ENCODE data around the gene TRABD2B. TPM values are rescaled to one million over a fixed set of nuclear protein-coding genes. Genes with fewer than 3 reads are reported as not detected.

The TRABD2B gene
- total and polyA plus RNA-seq, 2 of the 13 experiments (the other 11 are each of a cell fraction or from before 2014, with no cell fraction given), result 0.04 TPM; not detected in 1

GRCh38 chr1:47913225-47913823 lies 83.9 kb downstream of the TRABD2B start (continued):
- TF ChIP-seq FOXP4 (CRISPR knock-in tag; IDR thresholded peaks at IDR 0.05) (peak; percentile 94), ZNF335 (CRISPR knock-in tag; IDR thresholded peaks at IDR 0.05) (0 out of 2 replicates have a peak, but pooled peaks have one; percentile 55), GATAD1 (CRISPR knock-in tag; IDR thresholded peaks at IDR 0.05) (peak; percentile 37; the same call in 1 of the 2 replicates), SIX1 (CRISPR knock-in tag; IDR thresholded peaks at IDR 0.05; ENCODE audit: borderline replicate concordance) (peak; percentile 82), ZNF280D (CRISPR knock-in tag; IDR thresholded peaks at IDR 0.05) (peak; percentile 62; the same call in 1 of the 2 replicates), PRDM10 (CRISPR knock-in tag; IDR thresholded peaks at IDR 0.05; ENCODE audit: low read depth) (no peak), ZNF639 (CRISPR knock-in tag; conservative IDR thresholded peaks at IDR 0.05) (no peak), TGIF2 (CRISPR knock-in tag; IDR thresholded peaks at IDR 0.05) (no peak), ZNF713 (CRISPR knock-in tag; IDR thresholded peaks at IDR 0.05) (no peak), ZSCAN12 (CRISPR knock-in tag; IDR thresholded peaks at IDR 0.05) (no peak), NCOA5 (CRISPR knock-in tag; IDR thresholded peaks at IDR 0.05) (no peak), ZNF598 (CRISPR knock-in tag; IDR thresholded peaks at IDR 0.05; ENCODE audit: borderline replicate concordance) (no peak), ZNF33B (CRISPR knock-in tag; IDR thresholded peaks at IDR 0.05) (no peak), NAIF1 (CRISPR knock-in tag; IDR thresholded peaks at IDR 0.05; ENCODE audit: borderline replicate concordance) (no peak), SMAD1 (CRISPR knock-in tag; IDR thresholded peaks at IDR 0.05; ENCODE audit: borderline replicate concordance, low read depth) (no peak), CREB1 (IDR thresholded peaks at IDR 0.05) (no peak), CREB1 (CRISPR knock-in tag; IDR thresholded peaks at IDR 0.05) (peak; percentile 82), SMC3 (IDR thresholded peaks at IDR 0.05; ENCODE audit: low read length) (peak; percentile 30; the same call in 1 of the 2 replicates), CBX1 (IDR thresholded peaks at IDR 0.05; ENCODE audit: low read depth) (no peak), FOXC1 (CRISPR knock-in tag; IDR thresholded peaks at IDR 0.05; ENCODE audit: borderline replicate concordance) (no peak; the same call in 1 of the 2 replicates)
